ENCODE data around the gene ERC2. TPM values are rescaled to one million over a fixed set of nuclear protein-coding genes. Genes with fewer than 3 reads are reported as not detected.

The ERC2 gene
- polyA plus RNA-seq, 1 donor = 1.6 TPM

GRCh38 chr3:55968331-55968730 is 499.9 kb downstream of the ERC2 start:
- no peak for DNase-seq

DNA sequence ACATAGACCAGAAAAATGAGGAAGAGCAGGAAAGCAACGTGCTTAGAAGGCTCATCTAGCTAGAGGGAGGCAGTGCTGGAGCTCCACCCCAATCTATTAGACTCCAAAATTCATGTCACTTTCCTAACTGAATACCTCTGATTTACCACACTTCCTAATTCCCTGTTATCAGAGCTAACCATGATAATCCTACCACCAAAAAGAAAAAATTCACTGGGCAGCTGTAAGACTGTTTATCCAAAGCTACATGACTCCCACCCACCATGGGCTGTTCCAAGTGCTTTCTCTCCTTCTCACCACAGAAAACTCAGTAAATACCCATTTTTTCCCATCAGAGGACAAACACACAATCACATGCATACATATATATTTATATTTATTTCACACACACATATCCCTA is 501.7 kb downstream of the ERC2 start:
- no peak for DNase-seq

- no peak for DNase-seq
These were observed 502.5 kb downstream of the ERC2 start for GRCh38 chr3:55965776-55966175.

GRCh38 chr3:55964491-55964985 is 503.7 kb downstream of the ERC2 start:
- DNase-seq = no peak

DNA sequence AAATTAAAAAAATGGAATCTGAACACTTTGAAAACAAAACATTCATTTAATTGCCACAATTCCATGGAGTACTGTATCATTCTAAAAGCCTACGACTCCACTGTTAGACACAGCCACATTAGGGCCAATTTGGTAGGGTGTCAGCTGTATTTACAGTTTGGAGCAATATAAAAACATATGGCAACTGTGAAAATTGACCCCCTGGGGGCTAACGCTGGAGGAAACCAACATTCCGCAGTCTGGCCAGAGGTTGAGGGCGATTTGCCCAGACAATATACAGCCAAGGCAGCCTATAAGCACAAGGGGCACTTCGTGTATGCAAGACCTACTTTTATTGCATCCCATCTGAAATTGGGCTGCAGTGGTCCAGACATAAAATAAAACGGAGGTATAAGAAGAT is 504.7 kb downstream of the ERC2 start:
- no peak for DNase-seq

GRCh38 chr3:55959471-55960080 is 508.7 kb downstream of the ERC2 start:
- DNase-seq = no peak

GRCh38 chr3:55958605-55959004 is 509.7 kb downstream of the ERC2 start:
- DNase-seq = no peak

GRCh38 chr3:55955891-55956477 is 512.3 kb downstream of the ERC2 start:
- DNase-seq = no peak

DNA sequence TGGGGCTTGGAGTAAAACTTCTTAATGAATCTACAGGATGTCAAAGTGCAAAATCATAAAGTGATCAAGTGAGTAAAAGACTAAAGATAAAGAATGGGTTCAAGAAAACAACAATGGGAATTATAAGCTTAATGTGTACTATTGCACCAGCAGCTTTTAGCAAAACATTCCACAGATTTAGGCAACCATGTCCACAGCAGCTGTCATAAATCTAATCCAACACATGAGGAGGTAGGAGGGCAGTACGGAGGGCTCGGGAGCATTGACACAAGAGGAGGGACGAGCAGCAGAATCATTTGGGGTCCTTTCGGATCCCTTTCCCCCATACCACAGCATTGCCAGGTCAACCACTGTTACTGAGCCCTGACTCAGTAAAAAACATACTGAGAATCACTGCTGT is 516.9 kb downstream of the ERC2 start:
- no peak for DNase-seq

- no peak for DNase-seq
These were observed 520.9 kb downstream of the ERC2 start for GRCh38 chr3:55947406-55947805.

- DNase-seq = no peak
These were observed 521.6 kb downstream of the ERC2 start for GRCh38 chr3:55946574-55947160.

GRCh38 chr3:55942868-55943267 is 525.4 kb downstream of the ERC2 start:
- DNase-seq = no peak

- DNase-seq = no peak
These were observed 529.0 kb downstream of the ERC2 start for GRCh38 chr3:55939287-55939686.

GRCh38 chr3:55937301-55937700 is 531.0 kb downstream of the ERC2 start:
- no peak for DNase-seq

DNA sequence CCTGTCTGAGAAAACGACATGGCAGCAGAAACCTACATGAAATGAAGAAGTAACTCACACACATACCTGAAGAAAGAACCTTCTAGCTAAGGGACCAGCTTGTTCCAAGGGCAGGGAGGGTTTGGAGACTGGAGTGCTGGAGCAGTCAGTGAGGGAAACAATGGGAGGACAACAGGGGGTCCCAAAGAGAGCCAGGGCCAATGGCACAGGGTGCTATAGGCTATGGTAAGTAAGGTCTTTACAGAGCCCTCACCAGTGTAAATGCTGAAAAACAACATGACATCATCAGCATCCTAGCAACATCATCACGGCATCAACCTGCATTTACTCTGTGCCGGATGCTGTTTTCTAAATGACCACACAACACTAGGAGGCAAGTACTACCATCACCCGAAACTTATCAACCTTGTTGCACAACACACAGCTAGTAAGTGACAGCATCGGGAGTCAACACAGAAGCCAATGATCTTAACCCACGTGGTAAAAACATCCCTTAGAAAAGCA is 531.7 kb downstream of the ERC2 start:
- DNase-seq = no peak

DNA sequence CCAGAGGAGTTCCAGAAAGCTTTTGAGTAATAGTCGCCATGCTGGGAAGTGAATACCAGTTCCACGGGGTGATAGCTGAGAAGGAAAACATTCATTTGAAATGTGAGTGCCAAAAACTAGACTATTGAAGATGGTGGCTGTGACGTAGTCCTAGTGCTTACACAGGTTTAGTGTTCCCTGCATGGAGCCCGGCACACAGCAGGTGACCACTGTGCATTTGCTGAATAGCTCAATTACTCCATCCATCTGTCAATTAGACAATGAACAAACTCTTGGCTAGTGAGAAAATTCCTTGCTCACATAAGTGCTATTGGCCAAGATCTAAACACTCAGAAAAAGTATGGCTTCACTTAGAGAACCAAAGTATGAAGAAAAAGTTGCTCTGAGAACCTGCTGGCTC is 533.0 kb downstream of the ERC2 start:
- DNase-seq = no peak

GRCh38 chr3:55934771-55935170 is 533.5 kb downstream of the ERC2 start:
- DNase-seq = no peak

GRCh38 chr3:55929154-55929869 is 539.0 kb downstream of the ERC2 start:
- no peak for DNase-seq

- DNase-seq = no peak
These were observed 544.6 kb downstream of the ERC2 start for GRCh38 chr3:55923626-55924025.

- DNase-seq = no peak
These were observed 545.1 kb downstream of the ERC2 start for GRCh38 chr3:55923207-55923606.

DNA sequence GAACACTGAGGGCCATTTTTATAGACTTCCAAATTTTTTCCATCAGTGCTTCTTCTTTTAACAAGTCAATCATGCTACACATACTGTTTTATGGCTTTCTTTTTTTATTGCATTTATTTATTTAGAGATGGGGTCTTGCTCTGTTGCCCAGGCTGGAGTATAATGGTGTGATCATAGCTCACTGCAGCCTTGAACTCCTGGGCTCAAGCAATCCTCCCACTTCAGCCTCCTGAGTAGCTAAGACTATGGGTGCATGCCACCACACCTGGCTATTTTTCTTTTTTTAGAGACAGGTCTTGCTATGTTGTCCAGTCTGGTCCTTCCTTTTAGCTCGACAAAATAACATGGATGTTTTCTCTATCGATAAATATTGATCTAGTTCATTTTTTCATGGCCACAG is 555.4 kb downstream of the ERC2 start:
- no peak for DNase-seq

DNA sequence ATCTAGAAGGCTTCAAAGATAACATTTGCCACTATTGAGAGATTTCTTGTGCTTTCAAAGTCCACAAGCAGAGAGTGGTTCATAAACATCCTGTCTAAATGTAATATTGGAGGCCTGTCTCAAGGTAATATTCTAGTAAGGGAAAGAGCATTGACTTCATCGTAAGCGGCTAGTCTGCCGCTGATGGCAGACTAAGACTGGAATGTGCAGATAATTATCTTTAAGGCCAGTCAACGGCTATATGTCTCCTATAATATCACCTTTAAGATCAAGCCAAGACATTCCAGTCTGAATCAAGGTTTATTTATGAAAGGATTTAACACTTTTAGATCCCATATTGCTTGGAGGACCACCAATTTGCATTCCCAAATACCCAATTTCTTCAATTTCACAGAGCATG is 557.0 kb downstream of the ERC2 start:
- DNase-seq = no peak

- DNase-seq = no peak
These were observed 557.7 kb downstream of the ERC2 start for GRCh38 chr3:55910543-55910942.

Data from hindlimb muscle (tissue), 1 donor.